GM23338 (cell line): Measurements from ENCODE around the gene GRN. TPM values are rescaled to one million over a fixed set of nuclear protein-coding genes. Genes with fewer than 3 reads are reported as not detected.

Experiments
- ATAC-seq: fragments of 200-7000 bp; cut with Tn5 transposase; 3 replicates; pipeline ENCODE4 v1.9.1; 2020
- DNase-seq: peaks from one replicate; pipeline ENCODE4 v3.0.0-alpha.2; 2015; ENCODE audit warnings: low spot score
- H2AFZ ChIP-seq: fragments of 200-600 bp; sonication (generic); 2 replicates; pipeline ENCODE4 v1.8.0; 2016; ENCODE audit warnings: antibody characterized with exemption, mild to moderate bottlenecking, moderate library complexity
- H3F3A ChIP-seq: fragments of 200-600 bp; sonication (generic); replicated peaks from 2 replicates; pipeline ENCODE4 v1.8.0; 2017; ENCODE audit warnings: antibody characterized with exemption, mixed run types, low read depth
- H3K27ac ChIP-seq: fragments of 200-600 bp; sonication (generic); 2 replicates; pipeline ENCODE4 v1.6.1; 2016; ENCODE audit warnings: low read depth
- H3K27me3 ChIP-seq: fragments of 200-600 bp; sonication (generic); 2 replicates; pipeline ENCODE4 v1.8.0; 2016; ENCODE audit warnings: mild to moderate bottlenecking, mixed run types, moderate library complexity; ENCODE audit not compliant: insufficient read depth
- H3K36me3 ChIP-seq: fragments of 200-600 bp; sonication (generic); 2 replicates; pipeline ENCODE4 v1.8.0; 2016; ENCODE audit warnings: mild to moderate bottlenecking; ENCODE audit not compliant: insufficient read depth
- H3K4me1 ChIP-seq: fragments of 200-600 bp; sonication (generic); 2 replicates; pipeline ENCODE4 v1.8.0; 2016; ENCODE audit warnings: mild to moderate bottlenecking, moderate library complexity; ENCODE audit not compliant: insufficient read depth
- H3K4me2 ChIP-seq: fragments of 200-600 bp; sonication (generic); 2 replicates; pipeline ENCODE4 v1.7.1; 2017; ENCODE audit warnings: mixed run types
- H3K4me3 ChIP-seq: fragments of 200-600 bp; sonication (generic); 2 replicates; pipeline ENCODE4 v1.6.1; 2016; ENCODE audit warnings: mixed run types
- H3K79me2 ChIP-seq: fragments of 200-600 bp; sonication (generic); replicated peaks from 2 replicates; pipeline ENCODE4 v1.8.0; 2017; ENCODE audit warnings: mild to moderate bottlenecking; ENCODE audit not compliant: insufficient read depth
- H3K9me2 ChIP-seq: fragments of 200-600 bp; sonication (generic); 2 replicates; pipeline ENCODE4 v1.8.0; 2017; ENCODE audit not compliant: insufficient read depth
- H4K20me1 ChIP-seq: fragments of 200-600 bp; sonication (generic); replicated peaks from 2 replicates; pipeline ENCODE4 v1.8.0; 2017; ENCODE audit warnings: mild to moderate bottlenecking; ENCODE audit not compliant: insufficient read depth
- H3K27ac Mint-ChIP-seq: 2 replicates; pipeline ENCODE4 v1.8.0; 2020; ENCODE audit warnings: inconsistent platforms, mild to moderate bottlenecking, moderate library complexity, mixed read lengths
- H3K27me3 Mint-ChIP-seq: 3 replicates; pipeline ENCODE4 v1.8.0; 2022; ENCODE audit warnings: low read depth, mild to moderate bottlenecking, moderate library complexity, mixed read lengths, inconsistent platforms; ENCODE audit not compliant: insufficient read depth, poor library complexity
- H3K36me3 Mint-ChIP-seq: 3 replicates; pipeline ENCODE4 v1.8.0; 2021; ENCODE audit warnings: low read depth, mild to moderate bottlenecking, inconsistent platforms, moderate library complexity, mixed read lengths
- H3K4me1 Mint-ChIP-seq: 3 replicates; pipeline ENCODE4 v1.8.0; 2020; ENCODE audit warnings: mild to moderate bottlenecking, inconsistent platforms, mixed read lengths
- H3K4me3 Mint-ChIP-seq: 3 replicates; pipeline ENCODE4 v1.8.0; 2021; ENCODE audit warnings: moderate library complexity, mild to moderate bottlenecking, inconsistent platforms, mixed read lengths
- H3K9me3 Mint-ChIP-seq: 3 replicates; pipeline ENCODE4 v1.8.0; 2020; ENCODE audit warnings: moderate library complexity, mild to moderate bottlenecking, inconsistent platforms, mixed read lengths
- ETS1 ChIP-seq: IDR thresholded peaks from 2 replicates; pipeline ENCODE4 v1.6.1; 2016; ENCODE audit warnings: antibody characterized with exemption
- EZH2phosphoT487 ChIP-seq: fragments of 200-600 bp; sonication (generic); IDR thresholded peaks from one replicate; pipeline ENCODE4 v1.8.1; 2018; ENCODE audit warnings: antibody characterized with exemption; ENCODE audit not compliant: unreplicated experiment
- JUNB ChIP-seq: IDR thresholded peaks from one replicate; pipeline ENCODE4 v1.6.1; 2016; ENCODE audit warnings: antibody characterized with exemption; ENCODE audit not compliant: unreplicated experiment
- NANOG ChIP-seq: IDR thresholded peaks from 2 replicates; pipeline ENCODE4 v1.6.1; 2016; ENCODE audit warnings: antibody characterized with exemption, borderline replicate concordance
- POLR2AphosphoS5 ChIP-seq: IDR thresholded peaks from 2 replicates; pipeline ENCODE4 v1.6.1; 2016; ENCODE audit warnings: antibody characterized with exemption, low read depth
- REST ChIP-seq: IDR thresholded peaks from one replicate; pipeline ENCODE4 v1.6.1; 2018; ENCODE audit warnings: antibody characterized with exemption; ENCODE audit not compliant: unreplicated experiment
- STAT1 ChIP-seq: IDR thresholded peaks from one replicate; pipeline ENCODE4 v1.6.1; 2016; ENCODE audit warnings: antibody characterized with exemption; ENCODE audit not compliant: unreplicated experiment
- ZNF331 ChIP-seq: fragments of 250-450 bp; sonication (Bioruptor Pico); IDR thresholded peaks from 2 replicates; pipeline ENCODE4 v1.5.0; 2020; ENCODE audit warnings: low read depth, mild to moderate bottlenecking, moderate library complexity
- polyA plus RNA-seq: library from polyadenylated mRNA; unstranded; fragments of >200 nt; fragmentation: Nextera tagmentation; extraction: Ambion mirVana; gene quantifications from 2 replicates; pipeline ENCODE4 v1.2.1, GENCODE V29; 2016
- total RNA-seq: library from RNA; depleted of rRNA; stranded (reverse); fragments of >200 nt; shearing (Covaris generic); gene quantifications from 2 replicates; pipeline ENCODE4 v1.2.3, GENCODE V29; 2014
- TF ChIP-seq, protein P1 (sequence below), 2 experiments: fragments of 200-600 bp in 1 of 2; sonication (generic) in 1 of 2; conservative IDR thresholded peaks; 2 replicates each; pipeline versions ENCODE4 v1.5.1 to v1.6.1; 2016 to 2017; ENCODE audit warnings: antibody characterized with exemption in 2 of 2, low read depth in 2 of 2, mild to moderate bottlenecking in 2 of 2, moderate library complexity in 1 of 2

Gene GRN
- total and polyA plus RNA-seq, 2 experiments from 2014 or later = 101 to 216 TPM

GRCh38 chr17:44323359-44324091, 21.6 kb upstream of the GRN start:
- ATAC-seq = no peak
- peak overlapping the region; percentile 92 for H3K4me2 ChIP-seq
- H3K79me2 ChIP-seq = peaks cover 9% of the 10 kb centered on the region
- H3K27ac ChIP-seq = no peak overlapping the region
- H3K4me1 Mint-ChIP-seq = peaks cover 12% of the 10 kb centered on the region
- peaks cover 35% of the 10 kb centered on the region for H3K36me3 Mint-ChIP-seq
- no peaks in the 10 kb centered on the region; the same call in 1 of the 2 replicates for H3K4me1 ChIP-seq
- H3K9me2 ChIP-seq = no peaks in the 10 kb centered on the region
- H4K20me1 ChIP-seq = no peaks in the 10 kb centered on the region
- peaks cover 8% of the 10 kb centered on the region; the same call in 1 of the 2 replicates for H3F3A ChIP-seq
- 0 out of 2 replicates have a peak, but pooled peaks cover 4% of the 10 kb centered on the region for H3K36me3 ChIP-seq
- peak overlapping the region; percentile 89 for H3K4me3 ChIP-seq
- peaks cover 16% of the 10 kb centered on the region for H3K27me3 ChIP-seq
- no peak for DNase-seq
- H3K9me3 Mint-ChIP-seq = no peaks in the 10 kb centered on the region
- H3K4me3 Mint-ChIP-seq = peak overlapping the region; percentile 92
- no peak for TF ChIP-seq ETS1
- no peak for TF ChIP-seq REST
- no peak for TF ChIP-seq STAT1
- TF ChIP-seq EZH2phosphoT487 = no peak
- TF ChIP-seq ZNF331 (CRISPR knock-in tag) = no peak
- TF ChIP-seq, protein P1, sequence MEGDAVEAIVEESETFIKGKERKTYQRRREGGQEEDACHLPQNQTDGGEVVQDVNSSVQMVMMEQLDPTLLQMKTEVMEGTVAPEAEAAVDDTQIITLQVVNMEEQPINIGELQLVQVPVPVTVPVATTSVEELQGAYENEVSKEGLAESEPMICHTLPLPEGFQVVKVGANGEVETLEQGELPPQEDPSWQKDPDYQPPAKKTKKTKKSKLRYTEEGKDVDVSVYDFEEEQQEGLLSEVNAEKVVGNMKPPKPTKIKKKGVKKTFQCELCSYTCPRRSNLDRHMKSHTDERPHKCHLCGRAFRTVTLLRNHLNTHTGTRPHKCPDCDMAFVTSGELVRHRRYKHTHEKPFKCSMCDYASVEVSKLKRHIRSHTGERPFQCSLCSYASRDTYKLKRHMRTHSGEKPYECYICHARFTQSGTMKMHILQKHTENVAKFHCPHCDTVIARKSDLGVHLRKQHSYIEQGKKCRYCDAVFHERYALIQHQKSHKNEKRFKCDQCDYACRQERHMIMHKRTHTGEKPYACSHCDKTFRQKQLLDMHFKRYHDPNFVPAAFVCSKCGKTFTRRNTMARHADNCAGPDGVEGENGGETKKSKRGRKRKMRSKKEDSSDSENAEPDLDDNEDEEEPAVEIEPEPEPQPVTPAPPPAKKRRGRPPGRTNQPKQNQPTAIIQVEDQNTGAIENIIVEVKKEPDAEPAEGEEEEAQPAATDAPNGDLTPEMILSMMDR (conservative IDR thresholded peaks at IDR 0.05; ENCODE audit: low read depth in 2 of 2) = no peak
- no peak for TF ChIP-seq NANOG
- TF ChIP-seq JUNB = no peak
- TF ChIP-seq POLR2AphosphoS5 = no peak
- no peak overlapping the region for H2AFZ ChIP-seq
- peaks cover 34% of the 10 kb centered on the region for H3K27me3 Mint-ChIP-seq
- no peak overlapping the region; the same call in 1 of the 2 replicates for H3K27ac Mint-ChIP-seq
